GM12801 (cell line): ENCODE data around the gene SNAPC5.

Experiments used
- TF ChIP-seq, protein P1 (sequence below): IDR thresholded peaks from one replicate; pipeline ENCODE4 v1.5.1; 2011; ENCODE audit warnings: control low read depth; ENCODE audit not compliant: insufficient read length; ENCODE audit errors: extremely low read depth

The SNAPC5 gene

GRCh38 chr15:66454143-66454542 lies 43.4 kb downstream of the SNAPC5 start:
- TF ChIP-seq, protein P1, sequence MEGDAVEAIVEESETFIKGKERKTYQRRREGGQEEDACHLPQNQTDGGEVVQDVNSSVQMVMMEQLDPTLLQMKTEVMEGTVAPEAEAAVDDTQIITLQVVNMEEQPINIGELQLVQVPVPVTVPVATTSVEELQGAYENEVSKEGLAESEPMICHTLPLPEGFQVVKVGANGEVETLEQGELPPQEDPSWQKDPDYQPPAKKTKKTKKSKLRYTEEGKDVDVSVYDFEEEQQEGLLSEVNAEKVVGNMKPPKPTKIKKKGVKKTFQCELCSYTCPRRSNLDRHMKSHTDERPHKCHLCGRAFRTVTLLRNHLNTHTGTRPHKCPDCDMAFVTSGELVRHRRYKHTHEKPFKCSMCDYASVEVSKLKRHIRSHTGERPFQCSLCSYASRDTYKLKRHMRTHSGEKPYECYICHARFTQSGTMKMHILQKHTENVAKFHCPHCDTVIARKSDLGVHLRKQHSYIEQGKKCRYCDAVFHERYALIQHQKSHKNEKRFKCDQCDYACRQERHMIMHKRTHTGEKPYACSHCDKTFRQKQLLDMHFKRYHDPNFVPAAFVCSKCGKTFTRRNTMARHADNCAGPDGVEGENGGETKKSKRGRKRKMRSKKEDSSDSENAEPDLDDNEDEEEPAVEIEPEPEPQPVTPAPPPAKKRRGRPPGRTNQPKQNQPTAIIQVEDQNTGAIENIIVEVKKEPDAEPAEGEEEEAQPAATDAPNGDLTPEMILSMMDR = no peak

DNA sequence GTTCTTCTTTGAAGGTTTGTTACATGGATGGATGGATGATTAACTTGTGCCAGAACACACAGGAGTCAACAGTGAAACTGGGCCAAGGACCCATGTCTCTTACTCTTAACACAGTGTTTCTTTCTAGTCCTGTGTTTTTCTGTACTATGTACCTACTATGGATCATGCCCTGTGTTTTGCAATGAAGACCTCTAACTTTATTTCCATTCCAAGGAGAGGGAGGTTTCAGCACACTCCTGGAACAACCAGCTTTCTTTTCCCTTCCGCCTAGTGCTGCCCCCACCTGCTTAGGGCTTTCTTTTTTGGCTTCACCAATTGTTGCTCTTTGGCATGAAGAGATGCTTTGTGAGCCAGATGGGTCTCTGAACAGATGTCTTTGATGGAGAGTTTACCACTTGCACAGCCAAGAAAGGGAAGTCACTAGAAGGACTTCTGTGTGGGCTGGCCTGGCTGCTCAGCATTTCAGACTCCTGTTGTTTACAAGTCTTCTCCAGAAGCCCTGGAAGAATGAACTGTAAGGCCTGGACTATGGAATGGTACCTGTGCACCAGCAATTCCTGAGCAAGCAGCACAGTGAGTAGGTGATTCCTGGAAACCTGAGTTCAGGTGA lies 44.5 kb downstream of the SNAPC5 start:
- TF ChIP-seq, protein P1 = no peak

- TF ChIP-seq, protein P1 = no peak
These were observed 45.1 kb downstream of the SNAPC5 start for GRCh38 chr15:66452420-66452819.
